HG03280 (cell line): ENCODE measurements around the gene POLR3E.
"Not testable (repeated sequence)": the region's sequence is repeated elsewhere in the genome, so short reads cannot be mapped to it uniquely, and the experiment has no call there.

Experiments
- ATAC-seq: cut with Tn5 transposase; IDR thresholded peaks from one replicate; pipeline ENCODE4 v1.9.1; 2021; ENCODE audit warnings: mild to moderate bottlenecking, moderate library complexity; ENCODE audit not compliant: unreplicated experiment

The POLR3E gene

GRCh38 chr16:22333457-22333994 is 36.3 kb downstream of the POLR3E start:
- no peak for ATAC-seq

- no peak for ATAC-seq
These were observed 38.5 kb downstream of the POLR3E start for GRCh38 chr16:22335668-22336246.

GRCh38 chr16:22336581-22336980 is 39.4 kb downstream of the POLR3E start:
- ATAC-seq = no peak

- ATAC-seq = no peak
These were observed 39.8 kb downstream of the POLR3E start for GRCh38 chr16:22337045-22337444.

- ATAC-seq = no peak
These were observed 40.8 kb downstream of the POLR3E start for GRCh38 chr16:22337849-22338635.

GRCh38 chr16:22340945-22341344 is 43.7 kb downstream of the POLR3E start:
- no peak for ATAC-seq

GRCh38 chr16:22342082-22342481 is 44.9 kb downstream of the POLR3E start:
- no peak for ATAC-seq

- ATAC-seq = no peak
These were observed 49.3 kb downstream of the POLR3E start for GRCh38 chr16:22346483-22346882.

- ATAC-seq = no peak
These were observed 50.1 kb downstream of the POLR3E start for GRCh38 chr16:22347100-22347820.

GRCh38 chr16:22348291-22348690 is 51.1 kb downstream of the POLR3E start:
- ATAC-seq = no peak

GRCh38 chr16:22351017-22351416 is 53.8 kb downstream of the POLR3E start:
- ATAC-seq = not testable (repeated sequence)

- no peak for ATAC-seq
These were observed 54.9 kb downstream of the POLR3E start for GRCh38 chr16:22352140-22352539.

GRCh38 chr16:22352723-22353122 is 55.5 kb downstream of the POLR3E start:
- ATAC-seq = no peak

GRCh38 chr16:22353191-22353919 is 56.1 kb downstream of the POLR3E start:
- ATAC-seq = no peak

- no peak for ATAC-seq
These were observed 56.8 kb downstream of the POLR3E start for GRCh38 chr16:22353933-22354541.

- no peak for ATAC-seq
These were observed 58.3 kb downstream of the POLR3E start for GRCh38 chr16:22355487-22355908.

GRCh38 chr16:22356930-22357634 is 59.9 kb downstream of the POLR3E start:
- ATAC-seq = peak; percentile 21

GRCh38 chr16:22357635-22357971 is 60.4 kb downstream of the POLR3E start:
- peak; percentile 64 for ATAC-seq

GRCh38 chr16:22358000-22358399 is 60.8 kb downstream of the POLR3E start:
- no peak for ATAC-seq

- no peak for ATAC-seq
These were observed 62.5 kb downstream of the POLR3E start for GRCh38 chr16:22359679-22360078.
